Measurements from ENCODE around the gene CHADL.
A peak's percentile ranks its signal among the peaks of the same experiment; 100 is the strongest.

CHADL gene

DNA sequence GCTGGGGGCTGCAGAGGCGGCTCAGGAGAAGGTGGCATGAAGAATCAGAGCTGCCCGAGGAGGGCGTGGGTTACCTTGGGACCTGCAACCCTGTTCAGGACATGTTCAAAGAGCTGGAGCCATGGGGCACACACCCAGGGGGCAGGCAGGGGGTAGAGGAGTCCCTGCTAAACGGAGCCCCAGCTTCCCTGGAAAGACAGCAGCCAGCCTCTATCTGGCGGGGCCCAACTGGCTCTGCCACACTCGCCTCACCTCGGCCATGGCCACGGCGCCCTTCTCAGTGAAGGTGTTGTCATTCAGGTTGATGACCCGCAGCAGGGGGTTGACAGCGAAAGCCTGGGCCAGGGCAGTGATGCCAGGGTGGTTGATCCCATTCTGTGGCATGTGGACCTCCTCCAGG is 17.0 kb upstream of the CHADL start:
- H3K27ac ChIP-seq: no peak overlapping the region
- no peak for DNase-seq (ENCODE audit: low read depth, low spot score)

GRCh38 chr22:41256254-41257253 is 15.8 kb upstream of the CHADL start:
- DNase-seq (ENCODE audit: low read depth, low spot score): peak; percentile 74
- H3K27ac ChIP-seq: peak overlapping the region; percentile 61

- no peak for DNase-seq (ENCODE audit: low read depth, low spot score)
- no peak overlapping the region for H3K27ac ChIP-seq
Observed at GRCh38 chr22:41254230-41254629, 13.5 kb upstream of the CHADL start.

GRCh38 chr22:41252365-41252764 is 11.6 kb upstream of the CHADL start:
- no peak overlapping the region for H3K27ac ChIP-seq
- no peak for DNase-seq (ENCODE audit: low read depth, low spot score)

DNA sequence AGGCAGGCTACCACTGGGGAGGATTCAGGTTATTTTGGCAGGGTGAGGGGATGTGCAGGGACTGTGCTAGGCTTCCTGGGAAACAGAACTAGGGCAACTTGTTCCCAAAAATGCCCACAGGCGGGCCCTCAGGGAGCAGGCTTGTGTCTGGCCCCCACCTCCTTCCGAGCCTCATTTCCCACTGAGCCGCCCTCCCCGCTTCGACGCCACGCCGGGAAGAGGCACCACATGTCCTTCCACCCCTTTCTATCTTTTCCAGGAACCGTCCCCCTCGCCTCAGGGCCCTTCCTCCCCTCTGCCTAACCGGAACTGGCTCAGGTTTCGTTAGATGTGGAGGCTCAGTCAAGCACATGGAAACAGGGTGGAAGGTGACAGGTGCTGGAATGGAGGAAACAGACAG is 9.4 kb upstream of the CHADL start:
- no peak for DNase-seq (ENCODE audit: low read depth, low spot score)
- no peak overlapping the region for H3K27ac ChIP-seq

DNA sequence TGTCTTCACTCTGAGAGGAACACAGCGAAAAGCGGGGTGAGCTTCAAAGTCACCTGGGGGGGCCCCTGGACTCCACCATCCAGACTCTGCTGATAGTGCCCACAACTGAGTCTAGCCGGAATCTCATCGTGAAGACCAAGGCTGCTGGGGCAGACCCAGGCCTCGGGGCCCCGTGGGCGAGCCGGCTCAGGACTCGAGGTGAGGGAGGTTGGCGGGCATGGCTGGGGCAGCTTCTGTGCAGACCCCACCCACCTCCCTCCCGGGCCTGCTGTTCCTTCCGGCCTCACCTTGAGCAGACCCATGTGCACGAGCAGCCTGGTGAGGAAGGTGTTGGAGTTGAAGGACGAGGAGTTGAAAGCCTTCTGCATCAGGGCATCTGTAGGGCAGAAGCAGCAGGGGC is 8.7 kb upstream of the CHADL start:
- DNase-seq (ENCODE audit: low read depth, low spot score): no peak
- no peak overlapping the region for H3K27ac ChIP-seq

- no peak overlapping the region for H3K27ac ChIP-seq
- DNase-seq (ENCODE audit: low read depth, low spot score): no peak
Observed at GRCh38 chr22:41248758-41249157, 8.0 kb upstream of the CHADL start.

GRCh38 chr22:41248314-41248713 is 7.6 kb upstream of the CHADL start:
- no peak for DNase-seq (ENCODE audit: low read depth, low spot score)
- H3K27ac ChIP-seq: no peak overlapping the region

DNA sequence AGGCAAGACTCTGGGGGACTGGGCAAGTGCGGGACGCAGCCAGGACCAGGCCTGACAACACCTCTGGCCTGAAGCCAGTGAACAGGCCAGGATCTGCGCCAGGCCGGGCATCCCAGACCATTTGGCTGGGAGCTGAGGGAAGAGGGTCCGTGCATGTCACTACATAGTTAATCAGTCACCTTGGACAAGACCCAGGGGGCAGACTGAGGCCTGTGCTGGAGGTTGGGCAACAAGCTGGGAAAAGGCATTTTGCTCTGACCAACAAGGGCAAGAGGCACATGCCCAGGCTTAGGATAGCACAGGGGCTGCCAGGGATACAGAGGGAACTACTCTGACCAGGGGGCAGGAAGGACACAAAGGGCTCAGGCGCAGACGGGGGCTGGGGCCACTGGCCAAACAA is 7.0 kb upstream of the CHADL start:
- no peak for DNase-seq (ENCODE audit: low read depth, low spot score)
- H3K27ac ChIP-seq: no peak overlapping the region

- no peak for DNase-seq (ENCODE audit: low read depth, low spot score)
- no peak overlapping the region for H3K27ac ChIP-seq
Observed at GRCh38 chr22:41245917-41246499, 5.3 kb upstream of the CHADL start.

DNA sequence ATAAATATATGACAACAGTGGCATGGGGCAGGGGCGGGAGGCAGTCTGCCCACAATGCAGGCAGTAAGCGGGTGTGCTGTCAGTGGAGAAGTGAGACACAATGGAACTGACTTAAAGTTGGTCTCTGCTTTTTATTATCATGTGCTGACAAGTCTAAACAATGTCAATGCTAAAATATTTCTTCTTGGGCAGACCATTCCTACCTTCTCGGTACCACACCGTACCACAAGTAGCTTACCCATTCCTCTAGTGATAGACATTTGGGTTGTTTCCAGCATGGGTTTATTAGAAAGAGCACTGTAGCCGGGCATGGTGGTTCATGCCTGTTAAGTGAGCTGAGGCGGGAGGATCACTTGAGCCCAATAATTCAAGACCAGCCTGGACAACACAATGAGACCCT is 2.6 kb upstream of the CHADL start:
- peak; percentile 46 for DNase-seq (ENCODE audit: low read depth, low spot score)
- peak overlapping the region; percentile 34 for H3K27ac ChIP-seq

- peak overlapping the region; percentile 34 for H3K27ac ChIP-seq
- no peak for DNase-seq (ENCODE audit: low read depth, low spot score)
Observed at GRCh38 chr22:41242396-41243117, 1.8 kb upstream of the CHADL start.

DNA sequence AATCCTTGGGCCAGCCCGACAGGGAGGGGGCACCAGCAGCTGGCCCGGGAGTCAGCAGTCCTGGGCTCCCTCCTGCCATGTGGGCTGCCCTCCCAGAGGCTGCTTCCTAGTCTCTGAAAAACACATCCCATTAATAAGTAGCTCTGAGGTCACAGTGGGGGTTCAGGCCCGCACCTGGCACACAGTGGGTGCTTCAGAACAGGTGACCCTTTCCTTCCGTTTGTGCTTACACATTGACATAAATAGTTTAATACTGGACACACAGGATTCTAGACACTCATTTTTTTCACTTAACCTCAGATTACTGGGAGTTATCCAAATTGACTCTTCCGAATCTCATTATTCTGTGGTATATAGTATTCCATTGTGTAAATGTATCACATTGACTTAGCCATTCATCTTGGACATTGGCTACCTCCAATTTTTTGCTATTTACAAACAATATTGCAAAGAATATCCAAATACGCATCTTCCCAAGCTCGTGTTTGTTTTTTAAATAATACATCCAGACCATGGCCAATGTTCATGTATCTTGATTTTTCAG is 474 bp upstream of the CHADL start:
- no peak for DNase-seq (ENCODE audit: low read depth, low spot score)
- no peak overlapping the region for H3K27ac ChIP-seq

GRCh38 chr22:41239443-41240128 is 1.1 kb downstream of the CHADL start:
- DNase-seq (ENCODE audit: low read depth, low spot score): no peak
- no peak overlapping the region for H3K27ac ChIP-seq

DNA sequence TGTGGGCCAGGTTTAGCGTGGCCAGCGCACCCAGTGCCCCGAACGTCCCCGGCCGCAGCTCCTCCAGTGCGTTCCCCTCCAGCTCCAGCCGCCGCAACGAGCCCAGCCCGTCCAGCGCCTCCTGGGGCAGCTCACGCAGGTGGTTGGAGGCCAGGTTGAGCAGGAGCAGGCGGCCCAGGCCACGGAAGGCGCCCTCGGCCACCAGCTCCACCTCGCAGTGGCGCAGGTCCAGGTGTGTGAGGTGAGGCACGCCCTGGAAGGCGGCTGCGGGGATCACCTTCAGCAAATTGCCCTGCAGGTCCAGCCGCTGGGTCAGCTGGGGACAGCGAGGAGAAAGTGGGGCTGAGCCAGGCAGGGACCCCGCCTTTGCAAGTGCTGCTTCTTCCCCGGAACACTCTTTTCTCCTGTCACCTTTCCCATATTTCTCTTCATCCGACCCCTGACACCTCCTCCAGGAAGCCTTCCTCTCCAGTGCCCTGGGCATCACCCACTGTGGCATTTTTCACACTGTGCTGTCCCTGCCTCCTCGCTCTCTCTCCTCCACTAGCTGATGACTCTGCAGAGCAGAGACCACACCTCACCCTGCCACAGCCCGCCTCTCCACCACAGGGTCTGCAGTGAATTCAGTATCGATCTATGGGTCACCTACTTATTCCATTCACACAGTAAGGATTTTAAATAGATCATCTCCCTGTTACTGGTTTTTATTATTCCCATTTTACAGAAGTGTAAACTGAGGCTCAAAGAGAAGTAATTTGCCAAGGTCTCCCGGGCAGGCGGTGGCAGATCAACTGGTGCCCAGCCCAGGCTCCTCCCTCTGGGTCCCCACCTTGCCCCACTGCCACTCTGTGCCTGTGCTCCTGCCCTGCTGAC is 1.9 kb downstream of the CHADL start:
- DNase-seq (ENCODE audit: low read depth, low spot score): no peak
- peak overlapping the region; percentile 47 for H3K27ac ChIP-seq

GRCh38 chr22:41237707-41238569 is 2.8 kb downstream of the CHADL start:
- H3K27ac ChIP-seq: peak overlapping the region; percentile 47
- DNase-seq (ENCODE audit: low read depth, low spot score): no peak

GRCh38 chr22:41237036-41237706 is 3.6 kb downstream of the CHADL start:
- peak overlapping the region; percentile 47 for H3K27ac ChIP-seq
- no peak for DNase-seq (ENCODE audit: low read depth, low spot score)

Measured in epithelial cell of prostate (primary cell).